Keratinocyte (primary cell): Measurements from ENCODE around the gene C10orf71. TPM values are rescaled to one million over a fixed set of nuclear protein-coding genes. Genes with fewer than 3 reads are reported as not detected.

ENCODE experiments used
- DNase-seq: peaks from one replicate; pipeline ENCODE4 v3.0.0-alpha.2; 2011; ENCODE audit warnings: low read depth, missing footprints, low spot score
- FAIRE-seq: peaks from 2 replicates; lab custom pipeline; 2011; peaks lifted over from hg19 to GRCh38; lab: Jason Lieb, UNC
- H2AFZ ChIP-seq: 2 replicates; pipeline ENCODE4 v1.6.0; 2012; ENCODE audit warnings: low read length, control low read depth, inconsistent platforms; ENCODE audit not compliant: control insufficient read depth
- H3K27ac ChIP-seq: 2 replicates; pipeline ENCODE4 v1.5.1; 2011; ENCODE audit warnings: low read length; ENCODE audit not compliant: control insufficient read depth, insufficient read depth
- H3K27me3 ChIP-seq: 3 replicates; pipeline ENCODE4 v1.6.0; 2011; ENCODE audit warnings: low read length; ENCODE audit not compliant: control insufficient read depth, insufficient read depth; ENCODE audit errors: extremely low read depth
- H3K36me3 ChIP-seq, 2 experiments: 2 replicates in 1 of 2; 3 replicates in 1 of 2; pipeline ENCODE4 v1.5.1; 2011; ENCODE audit warnings: low read length in 2 of 2, mild to moderate bottlenecking in 1 of 2; ENCODE audit not compliant: control insufficient read depth in 2 of 2, insufficient read depth in 2 of 2; ENCODE audit errors: extremely low read depth in 1 of 2
- H3K4me1 ChIP-seq: 3 replicates; pipeline ENCODE4 v1.5.1; 2011; ENCODE audit warnings: low read length; ENCODE audit not compliant: control insufficient read depth, insufficient read depth; ENCODE audit errors: extremely low read depth
- H3K4me2 ChIP-seq: 3 replicates; pipeline ENCODE4 v1.6.0; 2011; ENCODE audit warnings: low read depth, low read length; ENCODE audit not compliant: control insufficient read depth, insufficient read depth; ENCODE audit errors: extremely low read depth
- H3K4me3 ChIP-seq, 3 experiments: fragments of 200-600 bp in 1 of 3; sonication (generic) in 1 of 3; 2 replicates in 2 of 3; 3 replicates in 1 of 3; pipeline ENCODE4 v1.5.1; 2011 to 2016; ENCODE audit warnings: low read length in 3 of 3, mild to moderate bottlenecking in 3 of 3, control low read depth in 2 of 3, inconsistent platforms in 1 of 3, low read depth in 1 of 3, mixed read lengths in 1 of 3, mixed run types in 1 of 3, moderate library complexity in 1 of 3; ENCODE audit not compliant: control insufficient read depth in 2 of 3, insufficient read depth in 2 of 3; ENCODE audit errors: extremely low read depth in 1 of 3
- H3K79me2 ChIP-seq: 2 replicates; pipeline ENCODE4 v1.6.0; 2012; ENCODE audit warnings: low read length; ENCODE audit not compliant: control insufficient read depth, insufficient read depth
- H3K9ac ChIP-seq: 3 replicates; pipeline ENCODE4 v1.6.0; 2011; ENCODE audit warnings: low read length; ENCODE audit not compliant: control insufficient read depth, insufficient read depth; ENCODE audit errors: extremely low read depth
- H3K9me1 ChIP-seq: 3 replicates; pipeline ENCODE4 v1.6.0; 2011; ENCODE audit warnings: low read length; ENCODE audit not compliant: control insufficient read depth, insufficient read depth; ENCODE audit errors: extremely low read depth
- H3K9me3 ChIP-seq: 2 replicates; pipeline ENCODE4 v1.5.1; 2012; ENCODE audit warnings: low read depth, low read length; ENCODE audit not compliant: control insufficient read depth
- H4K20me1 ChIP-seq: 3 replicates; pipeline ENCODE4 v1.6.0; 2011; ENCODE audit warnings: low read length; ENCODE audit not compliant: control insufficient read depth, insufficient read depth; ENCODE audit errors: extremely low read depth
- EZH2 ChIP-seq: IDR thresholded peaks from one replicate; pipeline ENCODE4 v1.6.1; 2012; ENCODE audit warnings: inconsistent platforms, mild to moderate bottlenecking, low read length, moderate library complexity
- dilution Hi-C: fragments of 300-500 bp; cut with MboI; formaldehyde crosslinking; loops from one replicate; pipeline ENCODE4 v1.7.0; 2020; ENCODE audit warnings: low sequenced_read_pairs; ENCODE audit not compliant: extremely low pct_ligation_motif_present
- polyA plus RNA-seq, 5 experiments: library from polyadenylated mRNA; depleted of rRNA in 3 of 5; stranded (reverse) in 3 of 5; stranded (forward) in 1 of 5; unstranded in 1 of 5; fragments of >200 nt; gene quantifications; 1 replicate in 1 of 5; 2 replicates in 3 of 5; 3 replicates in 1 of 5; pipeline versions ENCODE4 v1.2.1 to v1.2.3, GENCODE V29; 2011 to 2012; ENCODE audit warnings: missing spikeins in 2 of 5, low read depth in 1 of 5, low replicate concordance in 1 of 5
- TF ChIP-seq, protein P1 (sequence below), 3 experiments: IDR thresholded peaks in 1 of 3; conservative IDR thresholded peaks in 1 of 3; optimal IDR thresholded peaks in 1 of 3; 2 replicates in 2 of 3; 3 replicates in 1 of 3; pipeline versions ENCODE3 to v1.5.1; 2011; ENCODE audit warnings: low read length in 3 of 3, mild to moderate bottlenecking in 3 of 3, moderate library complexity in 2 of 3, control low read depth in 1 of 3, inconsistent platforms in 1 of 3; ENCODE audit not compliant: insufficient read depth in 2 of 3; ENCODE audit errors: extremely low read depth in 1 of 3

C10orf71 gene
- polyA plus RNA-seq, 1 donor (not counting 4 experiments of a cell fraction or from before 2014, with no cell fraction given), result not detected

DNA sequence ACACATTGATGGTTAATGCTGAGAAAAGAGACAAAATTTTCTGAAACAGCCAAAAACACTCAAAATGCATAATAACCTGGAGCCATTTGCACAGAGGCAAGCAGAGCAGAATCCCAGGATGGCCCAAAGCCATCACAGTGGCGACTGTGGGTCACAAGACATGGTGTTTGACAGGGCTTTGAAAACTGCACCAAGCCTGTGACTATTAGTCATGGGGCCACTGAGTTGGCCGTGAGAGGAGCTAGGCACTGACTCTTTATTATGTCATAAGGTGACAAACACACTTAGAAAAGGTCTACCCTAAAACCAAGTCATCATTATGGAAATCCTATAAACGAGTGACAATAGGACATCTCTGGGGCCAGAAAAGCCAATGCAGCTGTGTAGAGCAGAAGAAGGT, 73.0 kb downstream of the C10orf71 start:
- FAIRE-seq (no peak), DNase-seq (no peak)
- Histone ChIP-seq H3K79me2 (no peaks in the 10 kb centered on the region), H3K4me1 (no peaks in the 10 kb centered on the region), H3K27me3 (peaks cover 8% of the 10 kb centered on the region), H3K4me3 (no peak overlapping the region), H4K20me1 (no peaks in the 10 kb centered on the region), H3K36me3 (no peaks in the 10 kb centered on the region), H3K9me3 (no peaks in the 10 kb centered on the region), H2AFZ (no peak overlapping the region), H3K27ac (no peak overlapping the region), H3K9ac (no peak overlapping the region), H3K4me2 (no peak overlapping the region), H3K9me1 (no peaks in the 10 kb centered on the region)
- dilution Hi-C loops, result no loop called here
- TF ChIP-seq EZH2, result no peak
- TF ChIP-seq, protein P1, sequence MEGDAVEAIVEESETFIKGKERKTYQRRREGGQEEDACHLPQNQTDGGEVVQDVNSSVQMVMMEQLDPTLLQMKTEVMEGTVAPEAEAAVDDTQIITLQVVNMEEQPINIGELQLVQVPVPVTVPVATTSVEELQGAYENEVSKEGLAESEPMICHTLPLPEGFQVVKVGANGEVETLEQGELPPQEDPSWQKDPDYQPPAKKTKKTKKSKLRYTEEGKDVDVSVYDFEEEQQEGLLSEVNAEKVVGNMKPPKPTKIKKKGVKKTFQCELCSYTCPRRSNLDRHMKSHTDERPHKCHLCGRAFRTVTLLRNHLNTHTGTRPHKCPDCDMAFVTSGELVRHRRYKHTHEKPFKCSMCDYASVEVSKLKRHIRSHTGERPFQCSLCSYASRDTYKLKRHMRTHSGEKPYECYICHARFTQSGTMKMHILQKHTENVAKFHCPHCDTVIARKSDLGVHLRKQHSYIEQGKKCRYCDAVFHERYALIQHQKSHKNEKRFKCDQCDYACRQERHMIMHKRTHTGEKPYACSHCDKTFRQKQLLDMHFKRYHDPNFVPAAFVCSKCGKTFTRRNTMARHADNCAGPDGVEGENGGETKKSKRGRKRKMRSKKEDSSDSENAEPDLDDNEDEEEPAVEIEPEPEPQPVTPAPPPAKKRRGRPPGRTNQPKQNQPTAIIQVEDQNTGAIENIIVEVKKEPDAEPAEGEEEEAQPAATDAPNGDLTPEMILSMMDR (optimal IDR thresholded peaks at IDR 0.05 in 1 of 3, IDR thresholded peaks at IDR 0.05 in 1 of 3, conservative IDR thresholded peaks at IDR 0.05 in 1 of 3; ENCODE audit: extremely low read depth in 1 of 3, insufficient read depth in 2 of 3, low read length in 3 of 3), result no peak

DNA sequence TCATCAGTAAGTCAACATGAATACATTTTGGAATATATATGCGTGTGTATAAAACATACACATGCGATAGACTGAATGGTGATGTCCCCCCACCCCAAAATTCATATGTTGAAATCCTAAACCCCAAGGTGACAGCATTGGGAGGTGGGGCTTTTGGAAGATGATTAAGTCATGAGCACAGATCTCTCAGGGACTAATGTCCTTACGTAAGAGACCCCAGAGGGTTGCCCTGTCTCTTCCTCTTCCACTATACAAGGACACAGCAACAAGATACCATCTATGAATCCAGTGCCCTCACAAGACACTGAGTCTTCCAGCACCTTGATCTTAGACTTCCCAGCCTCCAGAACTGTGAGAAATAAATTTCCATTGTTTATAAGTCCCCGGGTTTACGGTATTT, 74.4 kb downstream of the C10orf71 start:
- no peak for DNase-seq
- TF ChIP-seq EZH2, result no peak
- TF ChIP-seq, protein P1 (optimal IDR thresholded peaks at IDR 0.05 in 1 of 3, IDR thresholded peaks at IDR 0.05 in 1 of 3, conservative IDR thresholded peaks at IDR 0.05 in 1 of 3; ENCODE audit: extremely low read depth in 1 of 3, insufficient read depth in 2 of 3, low read length in 3 of 3), result no peak
- Histone ChIP-seq H3K79me2 (no peaks in the 10 kb centered on the region), H3K36me3 (no peaks in the 10 kb centered on the region), H3K9me3 (no peaks in the 10 kb centered on the region), H3K27me3 (peaks cover 12% of the 10 kb centered on the region), H3K4me2 (no peak overlapping the region), H4K20me1 (no peaks in the 10 kb centered on the region), H3K9me1 (no peaks in the 10 kb centered on the region), H2AFZ (no peak overlapping the region), H3K4me3 (no peak overlapping the region), H3K4me1 (no peaks in the 10 kb centered on the region), H3K27ac (no peak overlapping the region), H3K9ac (no peak overlapping the region)
- dilution Hi-C loops, result no loop called here
- FAIRE-seq, result no peak
